ENCODE data around the gene GM2A. TPM values are rescaled to one million over a fixed set of nuclear protein-coding genes. Genes with fewer than 3 reads are reported as not detected.
A peak's percentile ranks its signal among the peaks of the same experiment; 100 is the strongest.

Gene GM2A
- total and polyA plus RNA-seq, 2 of the 8 experiments (the other 6 are each of a cell fraction or from before 2014, with no cell fraction given): 18.5 to 32.2 TPM

DNA sequence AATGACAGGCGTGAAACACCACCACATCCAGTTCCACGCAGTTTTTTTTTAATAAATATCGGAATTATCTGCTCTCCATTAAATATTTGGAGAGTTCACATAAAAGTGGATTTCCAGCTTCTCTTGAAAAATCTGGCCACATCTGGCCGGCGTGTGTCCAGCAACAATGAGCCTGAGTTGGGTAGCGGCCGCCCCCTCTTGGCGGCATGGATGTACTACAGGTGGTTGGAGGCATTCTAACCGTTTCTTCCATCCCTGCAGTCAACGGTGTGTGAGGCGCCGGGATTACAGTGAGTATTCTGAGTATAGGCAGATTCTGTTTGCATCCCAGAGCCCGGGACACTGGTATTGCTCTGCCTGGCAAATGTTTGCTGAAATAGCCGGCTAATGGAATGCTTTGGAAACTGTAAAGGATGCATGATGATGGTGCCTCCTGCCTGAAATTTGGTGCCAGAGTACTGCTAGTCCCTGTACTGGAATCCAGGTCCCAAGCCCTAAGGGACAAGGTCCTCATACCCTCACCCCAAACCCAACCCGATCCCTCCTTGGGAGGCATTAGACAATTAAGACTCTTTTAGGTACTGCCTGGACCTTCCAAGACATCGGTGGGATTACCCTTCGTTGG is 13.6 kb upstream of the GM2A start:
- FAIRE-seq: peak; percentile 36
- TF ChIP-seq, protein P1, sequence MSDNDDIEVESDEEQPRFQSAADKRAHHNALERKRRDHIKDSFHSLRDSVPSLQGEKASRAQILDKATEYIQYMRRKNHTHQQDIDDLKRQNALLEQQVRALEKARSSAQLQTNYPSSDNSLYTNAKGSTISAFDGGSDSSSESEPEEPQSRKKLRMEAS (IDR thresholded peaks at IDR 0.05): 0 out of 2 replicates have a peak, but pooled peaks have one; percentile 24
- TF ChIP-seq CTCF (IDR thresholded peaks at IDR 0.05; ENCODE audit: control extremely low read depth in 1 of 3, insufficient read depth in 1 of 3, low read depth in 1 of 3, low read length in 3 of 3) (peak; percentile 86 to 94 (median 87)), ATF2 (IDR thresholded peaks at IDR 0.05; ENCODE audit: low read length) (no peak), YY1 (IDR thresholded peaks at IDR 0.05; ENCODE audit: low read depth, low read length) (0 out of 2 replicates have a peak, but pooled peaks have one; percentile 21), CREB1 (IDR thresholded peaks at IDR 0.05) (0 out of 2 replicates have a peak, but pooled peaks have one; percentile 6), RAD21 (IDR thresholded peaks at IDR 0.05 in 1 of 2, conservative IDR thresholded peaks at IDR 0.05 in 1 of 2; ENCODE audit: low read depth in 2 of 2, low read length in 2 of 2) (peak; percentile 82 to 89), EZH2 (IDR thresholded peaks at IDR 0.05; ENCODE audit: low read depth, low read length, severe bottlenecking) (no peak)

More for the DNA sequence above, 13.6 kb upstream of the GM2A start:
- no peak overlapping the region for H2BK120ac ChIP-seq (replicated peaks; ENCODE audit: low read depth, low read length)
- H4K20me1 ChIP-seq (replicated peaks in 1 of 2; ENCODE audit: control insufficient read depth in 1 of 2, insufficient read depth in 2 of 2, low read length in 2 of 2): no peaks in the 10 kb centered on the region
- no peak overlapping the region for H3K4me3 ChIP-seq (ENCODE audit: extremely low read depth in 1 of 4, insufficient read depth in 2 of 4, low read depth in 3 of 4, low read length in 4 of 4)
- H3K23me2 ChIP-seq (ENCODE audit: low read depth, low read length): no peaks in the 10 kb centered on the region
- H3K18ac ChIP-seq (ENCODE audit: extremely low read depth, low read length): no peak overlapping the region
- CTCF ChIA-PET (ENCODE audit: partially characterized antibody): interaction anchor here (0.6 to 7.4 kb wide), 53 partner anchors 8 to 1870 kb away, joined by 3 to 75 read pairs (median 5); partner anchors contain the start of genes CCDC69 and GM2A
- H3K79me2 ChIP-seq (ENCODE audit: control insufficient read depth in 1 of 2, insufficient read depth in 2 of 2, low read length in 2 of 2): no peaks in the 10 kb centered on the region
- H4K5ac ChIP-seq (ENCODE audit: insufficient read length, low read depth, low read length): no peak overlapping the region
- H4K91ac ChIP-seq (replicated peaks; ENCODE audit: insufficient read length, low read length): no peak overlapping the region
- H3K14ac ChIP-seq (ENCODE audit: insufficient read length): no peak overlapping the region
- H3K27ac ChIP-seq (ENCODE audit: low read depth, low read length): no peak overlapping the region
- WGBS, 2 experiments (ENCODE audit: extremely low coverage in 1 of 2, insufficient coverage in 1 of 2, insufficient read length in 1 of 2, insufficient replicate concordance in 2 of 2, low coverage in 1 of 2, low lambda C conversion rate in 2 of 2, missing lambda C conversion rate in 1 of 2): 32% methylated on average over 17 of the region's 17 CpGs; no CpG with 5 or more reads in 1 of the 2 experiments
- no peak overlapping the region for H3K9ac ChIP-seq (replicated peaks in 1 of 4; ENCODE audit: extremely low read depth in 1 of 4, low read depth in 3 of 4, low read length in 3 of 4)
- no peaks in the 10 kb centered on the region for H3K79me1 ChIP-seq (ENCODE audit: low read depth, low read length)
- POLR2A ChIA-PET (ENCODE audit: partially characterized antibody): interaction anchor here (1.1 to 2.6 kb wide), 3 partner anchors 10 to 16 kb away, joined by 6 to 12 read pairs (median 7); partner anchors contain the start of genes CCDC69 and GM2A
- H2BK12ac ChIP-seq (ENCODE audit: low read depth, low read length): no peak overlapping the region
- H2BK20ac ChIP-seq (ENCODE audit: low read length): no peak overlapping the region
- no peak overlapping the region for H2BK5ac ChIP-seq (ENCODE audit: low read depth, low read length)
- H3K36me3 ChIP-seq (ENCODE audit: control insufficient read depth in 2 of 4, insufficient read depth in 4 of 4, low read length in 3 of 4): no peaks in the 10 kb centered on the region
- H3K23ac ChIP-seq (ENCODE audit: insufficient read length): no peak overlapping the region
- no peak overlapping the region for H3K56ac ChIP-seq (replicated peaks; ENCODE audit: insufficient read length, low read depth, low read length)
- no peak overlapping the region for H3K4ac ChIP-seq (replicated peaks; ENCODE audit: insufficient read length, low read depth, low read length)
- no peak overlapping the region for H3K4me2 ChIP-seq (ENCODE audit: insufficient read depth in 1 of 2, low read depth in 2 of 2, low read length in 2 of 2)
- no peaks in the 10 kb centered on the region for H3K9me3 ChIP-seq (ENCODE audit: insufficient read depth in 2 of 2, low read depth in 1 of 2, low read length in 1 of 2)
- H2AFZ ChIP-seq (ENCODE audit: low read length): no peak overlapping the region
- peak in 1 of 2 experiments; percentile 89 for DNase-seq (ENCODE audit: low read depth in 1 of 2, low spot score in 2 of 2)
- H2BK15ac ChIP-seq (ENCODE audit: low read length): no peak overlapping the region
- peaks cover 3 to 11% (median 7%) of the 10 kb centered on the region in 4 experiments; a peak in 6 of 7 replicates for H3K4me1 ChIP-seq (replicated peaks in 1 of 4; ENCODE audit: control insufficient read depth in 3 of 4, insufficient read depth in 4 of 4, low read length in 3 of 4)
- H4K8ac ChIP-seq (ENCODE audit: extremely low read depth, insufficient read depth, low read length): no peak overlapping the region
- H2AK5ac ChIP-seq (ENCODE audit: low read depth, low read length): no peak overlapping the region
- H3K27me3 ChIP-seq (replicated peaks in 1 of 4; ENCODE audit: control insufficient read depth in 3 of 4, extremely low read depth in 1 of 4, insufficient read depth in 3 of 4, low read length in 3 of 4): no peaks in the 10 kb centered on the region
